Stimulated activated CD8-positive, alpha-beta memory T cell treated with anti-CD3 and anti-CD28 coated beads, Interleukin-4, amount 100 ng/mL, for 4 hours (primary cell): ENCODE data around the gene SKOR1.

Experiments used
- DNase-seq, 2 donors: peaks; one replicate each; pipeline ENCODE4 v3.0.0-alpha.2; 2020; ENCODE audit warnings: low read depth in 2 of 2, low spot score in 1 of 2

Gene SKOR1

DNA sequence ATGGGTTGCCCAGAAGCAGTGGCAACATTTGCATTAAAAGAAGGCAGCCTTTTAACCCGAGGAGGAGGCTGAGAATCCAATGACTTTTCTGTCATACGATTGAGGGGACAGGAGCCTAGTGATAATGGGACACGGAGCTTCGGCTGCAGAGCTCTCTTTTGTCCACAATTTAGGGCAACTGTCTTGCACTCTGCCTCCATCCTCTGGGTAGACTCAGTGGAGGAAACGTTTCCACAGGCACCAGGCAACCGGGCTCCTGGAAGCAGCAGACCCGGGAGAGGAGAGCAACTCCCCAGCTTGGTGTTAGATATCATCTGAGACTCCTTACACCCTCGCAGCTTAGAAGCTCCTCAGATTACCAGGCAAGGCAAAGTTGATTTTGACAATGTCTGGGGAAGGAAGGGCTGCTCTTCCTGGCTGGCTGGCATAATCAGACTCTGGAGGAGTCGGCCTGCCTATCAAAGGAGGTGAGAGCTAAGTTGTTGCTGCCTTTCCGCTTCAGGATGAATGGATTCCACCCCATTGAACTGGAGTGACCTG lies 58.0 kb downstream of the SKOR1 start:
- no peak for DNase-seq

DNA sequence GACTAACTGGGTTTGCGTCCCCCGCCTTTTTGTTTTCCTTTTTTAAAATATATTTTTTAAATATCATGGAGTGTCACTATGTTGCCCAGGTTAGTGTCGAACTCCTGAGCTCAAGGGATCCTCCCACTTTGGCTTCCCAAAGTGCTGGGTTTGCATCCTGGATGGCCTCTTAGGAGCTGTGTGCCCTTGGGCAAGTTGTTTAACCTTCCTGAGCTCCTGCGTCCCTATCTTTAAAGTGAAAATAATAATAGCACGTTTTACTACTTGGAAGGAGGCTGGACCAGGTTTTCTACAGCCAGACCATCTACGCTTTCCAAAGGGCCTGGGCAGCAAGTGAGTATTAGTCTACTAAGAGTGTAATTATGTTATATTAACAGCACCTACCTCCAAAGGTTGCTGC lies 58.7 kb downstream of the SKOR1 start:
- DNase-seq = no peak
